Measurements from ENCODE around the gene GUCY1A1. TPM values are rescaled to one million over a fixed set of nuclear protein-coding genes. Genes with fewer than 3 reads are reported as not detected.
A peak's percentile ranks its signal among the peaks of the same experiment; 100 is the strongest.

Gene GUCY1A1
- polyA plus RNA-seq, 1 donor from 2014 or later, result 13.6 TPM

- no peaks in the 10 kb centered on the region for H3K79me2 ChIP-seq (replicated peaks; ENCODE audit: insufficient read depth, low read length)
- peaks cover 5% of the 10 kb centered on the region for H3K27me3 ChIP-seq (ENCODE audit: insufficient read depth, low read depth, low read length)
- H3K4me2 ChIP-seq (ENCODE audit: low read length), result no peak overlapping the region
- no peak overlapping the region for H3K4me3 ChIP-seq (ENCODE audit: low read length)
- H3K36me3 ChIP-seq (ENCODE audit: insufficient read depth, low read length), result no peaks in the 10 kb centered on the region
- no peak overlapping the region for H3K9ac ChIP-seq (ENCODE audit: low read length)
- H2AFZ ChIP-seq (ENCODE audit: low read depth, low read length), result no peak overlapping the region
- no peaks in the 10 kb centered on the region for H4K20me1 ChIP-seq (ENCODE audit: insufficient read depth)
- no peaks in the 10 kb centered on the region for H3K9me2 ChIP-seq (ENCODE audit: insufficient read depth, low read length)
- H3F3A ChIP-seq (ENCODE audit: insufficient read depth, low read length, poor library complexity, severe bottlenecking), result no peaks in the 10 kb centered on the region
- TF ChIP-seq RAD21 (conservative IDR thresholded peaks at IDR 0.05), result no peak
- TF ChIP-seq, protein P1, sequence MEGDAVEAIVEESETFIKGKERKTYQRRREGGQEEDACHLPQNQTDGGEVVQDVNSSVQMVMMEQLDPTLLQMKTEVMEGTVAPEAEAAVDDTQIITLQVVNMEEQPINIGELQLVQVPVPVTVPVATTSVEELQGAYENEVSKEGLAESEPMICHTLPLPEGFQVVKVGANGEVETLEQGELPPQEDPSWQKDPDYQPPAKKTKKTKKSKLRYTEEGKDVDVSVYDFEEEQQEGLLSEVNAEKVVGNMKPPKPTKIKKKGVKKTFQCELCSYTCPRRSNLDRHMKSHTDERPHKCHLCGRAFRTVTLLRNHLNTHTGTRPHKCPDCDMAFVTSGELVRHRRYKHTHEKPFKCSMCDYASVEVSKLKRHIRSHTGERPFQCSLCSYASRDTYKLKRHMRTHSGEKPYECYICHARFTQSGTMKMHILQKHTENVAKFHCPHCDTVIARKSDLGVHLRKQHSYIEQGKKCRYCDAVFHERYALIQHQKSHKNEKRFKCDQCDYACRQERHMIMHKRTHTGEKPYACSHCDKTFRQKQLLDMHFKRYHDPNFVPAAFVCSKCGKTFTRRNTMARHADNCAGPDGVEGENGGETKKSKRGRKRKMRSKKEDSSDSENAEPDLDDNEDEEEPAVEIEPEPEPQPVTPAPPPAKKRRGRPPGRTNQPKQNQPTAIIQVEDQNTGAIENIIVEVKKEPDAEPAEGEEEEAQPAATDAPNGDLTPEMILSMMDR (IDR thresholded peaks at IDR 0.05; ENCODE audit: poor library complexity, severe bottlenecking), result no peak
- no peak for TF ChIP-seq POLR2AphosphoS5 (IDR thresholded peaks at IDR 0.05)
- no peak for TF ChIP-seq EP300 (conservative IDR thresholded peaks at IDR 0.05; ENCODE audit: poor library complexity, severe bottlenecking)
- TF ChIP-seq MXI1 (conservative IDR thresholded peaks at IDR 0.05; ENCODE audit: poor library complexity, severe bottlenecking), result no peak
- TF ChIP-seq EZH2 (IDR thresholded peaks at IDR 0.05; ENCODE audit: borderline replicate concordance, insufficient read depth, low read length, poor library complexity, severe bottlenecking), result no peak
- TF ChIP-seq, protein P2, sequence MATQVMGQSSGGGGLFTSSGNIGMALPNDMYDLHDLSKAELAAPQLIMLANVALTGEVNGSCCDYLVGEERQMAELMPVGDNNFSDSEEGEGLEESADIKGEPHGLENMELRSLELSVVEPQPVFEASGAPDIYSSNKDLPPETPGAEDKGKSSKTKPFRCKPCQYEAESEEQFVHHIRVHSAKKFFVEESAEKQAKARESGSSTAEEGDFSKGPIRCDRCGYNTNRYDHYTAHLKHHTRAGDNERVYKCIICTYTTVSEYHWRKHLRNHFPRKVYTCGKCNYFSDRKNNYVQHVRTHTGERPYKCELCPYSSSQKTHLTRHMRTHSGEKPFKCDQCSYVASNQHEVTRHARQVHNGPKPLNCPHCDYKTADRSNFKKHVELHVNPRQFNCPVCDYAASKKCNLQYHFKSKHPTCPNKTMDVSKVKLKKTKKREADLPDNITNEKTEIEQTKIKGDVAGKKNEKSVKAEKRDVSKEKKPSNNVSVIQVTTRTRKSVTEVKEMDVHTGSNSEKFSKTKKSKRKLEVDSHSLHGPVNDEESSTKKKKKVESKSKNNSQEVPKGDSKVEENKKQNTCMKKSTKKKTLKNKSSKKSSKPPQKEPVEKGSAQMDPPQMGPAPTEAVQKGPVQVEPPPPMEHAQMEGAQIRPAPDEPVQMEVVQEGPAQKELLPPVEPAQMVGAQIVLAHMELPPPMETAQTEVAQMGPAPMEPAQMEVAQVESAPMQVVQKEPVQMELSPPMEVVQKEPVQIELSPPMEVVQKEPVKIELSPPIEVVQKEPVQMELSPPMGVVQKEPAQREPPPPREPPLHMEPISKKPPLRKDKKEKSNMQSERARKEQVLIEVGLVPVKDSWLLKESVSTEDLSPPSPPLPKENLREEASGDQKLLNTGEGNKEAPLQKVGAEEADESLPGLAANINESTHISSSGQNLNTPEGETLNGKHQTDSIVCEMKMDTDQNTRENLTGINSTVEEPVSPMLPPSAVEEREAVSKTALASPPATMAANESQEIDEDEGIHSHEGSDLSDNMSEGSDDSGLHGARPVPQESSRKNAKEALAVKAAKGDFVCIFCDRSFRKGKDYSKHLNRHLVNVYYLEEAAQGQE (IDR thresholded peaks at IDR 0.05; ENCODE audit: borderline replicate concordance), result no peak
- TF ChIP-seq TAF1 (IDR thresholded peaks at IDR 0.05; ENCODE audit: low read depth), result no peak
- TF ChIP-seq SMC3 (conservative IDR thresholded peaks at IDR 0.05; ENCODE audit: poor library complexity), result no peak
- no peak overlapping the region for H3K27ac ChIP-seq (ENCODE audit: low read length)
- no peaks in the 10 kb centered on the region for H3K9me3 ChIP-seq (ENCODE audit: low read length)
These were observed 98.5 kb downstream of the GUCY1A1 start for GRCh38 chr4:155765149-155765548.

DNA sequence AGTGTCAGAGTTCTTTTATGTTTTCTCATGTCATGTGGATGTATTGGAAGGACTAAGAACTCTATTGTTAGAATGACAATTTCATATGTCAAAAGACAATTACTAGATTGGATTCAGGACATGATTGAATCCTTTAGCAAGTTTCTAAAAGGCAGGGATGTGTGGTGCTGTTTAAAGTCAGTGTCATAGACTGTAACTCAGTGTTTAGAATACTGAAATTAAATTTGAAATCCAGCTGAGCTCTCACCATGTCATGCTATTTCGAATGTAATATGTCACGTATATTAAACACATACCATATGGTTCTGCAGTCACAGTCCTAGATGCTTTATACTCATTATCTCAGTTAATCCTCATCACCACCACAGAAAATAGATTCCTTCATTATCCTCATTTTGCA, 100.0 kb downstream of the GUCY1A1 start:
- no peak overlapping the region for H2AFZ ChIP-seq (ENCODE audit: low read depth, low read length)
- H3K79me2 ChIP-seq (replicated peaks; ENCODE audit: insufficient read depth, low read length), result no peaks in the 10 kb centered on the region
- no peaks in the 10 kb centered on the region for H3K36me3 ChIP-seq (ENCODE audit: insufficient read depth, low read length)
- no peak overlapping the region for H3K27ac ChIP-seq (ENCODE audit: low read length)
- H3F3A ChIP-seq (ENCODE audit: insufficient read depth, low read length, poor library complexity, severe bottlenecking), result no peaks in the 10 kb centered on the region
- H3K9me2 ChIP-seq (ENCODE audit: insufficient read depth, low read length), result no peaks in the 10 kb centered on the region
- no peaks in the 10 kb centered on the region for H3K27me3 ChIP-seq (ENCODE audit: insufficient read depth, low read depth, low read length)
- TF ChIP-seq EP300 (conservative IDR thresholded peaks at IDR 0.05; ENCODE audit: poor library complexity, severe bottlenecking) (peak; percentile 92), RAD21 (conservative IDR thresholded peaks at IDR 0.05) (no peak), SMC3 (conservative IDR thresholded peaks at IDR 0.05; ENCODE audit: poor library complexity) (no peak), EZH2 (IDR thresholded peaks at IDR 0.05; ENCODE audit: borderline replicate concordance, insufficient read depth, low read length, poor library complexity, severe bottlenecking) (no peak), TAF1 (IDR thresholded peaks at IDR 0.05; ENCODE audit: low read depth) (no peak), POLR2AphosphoS5 (IDR thresholded peaks at IDR 0.05) (peak; percentile 78), MXI1 (conservative IDR thresholded peaks at IDR 0.05; ENCODE audit: poor library complexity, severe bottlenecking) (no peak)
- TF ChIP-seq, protein P2 (IDR thresholded peaks at IDR 0.05; ENCODE audit: borderline replicate concordance), result peak; percentile 40
- TF ChIP-seq, protein P1 (IDR thresholded peaks at IDR 0.05; ENCODE audit: poor library complexity, severe bottlenecking), result no peak
- no peaks in the 10 kb centered on the region for H3K9me3 ChIP-seq (ENCODE audit: low read length)
- no peaks in the 10 kb centered on the region for H4K20me1 ChIP-seq (ENCODE audit: insufficient read depth)
- no peak overlapping the region for H3K9ac ChIP-seq (ENCODE audit: low read length)
- no peak overlapping the region for H3K4me2 ChIP-seq (ENCODE audit: low read length)
- peak overlapping the region; percentile 0 for H3K4me3 ChIP-seq (ENCODE audit: low read length)

Measured in neural cell (in vitro differentiated cells).